RWPE1 (cell line): ENCODE data around the gene FUT6.

Experiments
- CTCF ChIA-PET: fragments of 350-600 bp; sonication (Branson Sonifier 250); formaldehyde crosslinking; extraction: SDS; loops from one replicate; lab custom pipeline; 2021; lab: Yijun Ruan, JAX
- POLR2A ChIA-PET: fragments of 400-600 bp; formaldehyde crosslinking; extraction: SDS; loops from one replicate; lab custom pipeline; 2020; ENCODE audit warnings: antibody characterized with exemption; ENCODE audit not compliant: low non-redundant PET; lab: Yijun Ruan, JAX
- DNase-seq: peaks from one replicate; pipeline ENCODE4 v3.0.0; 2012; ENCODE audit warnings: low spot score
- H3K27ac ChIP-seq: fragments of 450-650 bp; 2 replicates; pipeline ENCODE4 v1.5.1; 2017
- TF ChIP-seq, protein P1 (sequence below): fragments of 450-650 bp; conservative IDR thresholded peaks from 2 replicates; pipeline ENCODE4 v1.5.1; 2017; ENCODE audit warnings: low read depth, mild to moderate bottlenecking

Gene FUT6

DNA sequence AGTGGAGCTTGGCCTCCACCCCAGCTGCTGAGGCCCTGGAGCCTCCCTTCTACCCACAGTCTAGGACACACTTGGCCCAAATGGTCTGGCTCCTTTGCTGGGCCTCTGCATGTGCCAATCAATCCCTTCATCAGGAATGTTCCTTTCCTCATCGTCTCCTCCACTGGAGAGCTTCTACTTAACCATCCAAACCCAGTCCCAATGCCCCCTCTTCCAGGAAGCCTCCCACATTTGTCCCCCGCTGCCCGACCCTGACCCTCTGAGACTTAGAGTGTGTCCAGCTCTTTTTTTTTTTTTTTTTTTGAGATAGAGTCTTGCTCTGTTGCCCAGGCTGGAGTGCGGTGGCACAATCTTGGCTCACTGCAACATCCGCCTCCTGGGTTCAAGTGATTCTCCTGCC lies 51.1 kb downstream of the FUT6 start:
- POLR2A ChIA-PET: interaction anchor here (0.6 to 0.7 kb wide), 2 partner anchors 21 to 51 kb away, joined by 5 to 7 read pairs; no protein-coding TSS in a partner anchor
- peak overlapping the region; percentile 97 for H3K27ac ChIP-seq
- TF ChIP-seq, protein P1, sequence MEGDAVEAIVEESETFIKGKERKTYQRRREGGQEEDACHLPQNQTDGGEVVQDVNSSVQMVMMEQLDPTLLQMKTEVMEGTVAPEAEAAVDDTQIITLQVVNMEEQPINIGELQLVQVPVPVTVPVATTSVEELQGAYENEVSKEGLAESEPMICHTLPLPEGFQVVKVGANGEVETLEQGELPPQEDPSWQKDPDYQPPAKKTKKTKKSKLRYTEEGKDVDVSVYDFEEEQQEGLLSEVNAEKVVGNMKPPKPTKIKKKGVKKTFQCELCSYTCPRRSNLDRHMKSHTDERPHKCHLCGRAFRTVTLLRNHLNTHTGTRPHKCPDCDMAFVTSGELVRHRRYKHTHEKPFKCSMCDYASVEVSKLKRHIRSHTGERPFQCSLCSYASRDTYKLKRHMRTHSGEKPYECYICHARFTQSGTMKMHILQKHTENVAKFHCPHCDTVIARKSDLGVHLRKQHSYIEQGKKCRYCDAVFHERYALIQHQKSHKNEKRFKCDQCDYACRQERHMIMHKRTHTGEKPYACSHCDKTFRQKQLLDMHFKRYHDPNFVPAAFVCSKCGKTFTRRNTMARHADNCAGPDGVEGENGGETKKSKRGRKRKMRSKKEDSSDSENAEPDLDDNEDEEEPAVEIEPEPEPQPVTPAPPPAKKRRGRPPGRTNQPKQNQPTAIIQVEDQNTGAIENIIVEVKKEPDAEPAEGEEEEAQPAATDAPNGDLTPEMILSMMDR: no peak
- no peak for DNase-seq
- CTCF ChIA-PET: no interaction called here

GRCh38 chr19:5787409-5788182 lies 51.9 kb downstream of the FUT6 start:
- POLR2A ChIA-PET: no interaction called here
- TF ChIP-seq, protein P1: no peak

GRCh38 chr19:5786593-5787408 lies 52.7 kb downstream of the FUT6 start:
- no peak for DNase-seq
- TF ChIP-seq, protein P1: no peak
- ChIA-PET CTCF (no interaction called here), POLR2A (no interaction called here)
- H3K27ac ChIP-seq: peak overlapping the region; percentile 2; the same call in 1 of the 2 replicates

More at GRCh38 chr19:5787409-5788182, 51.9 kb downstream of the FUT6 start:
- CTCF ChIA-PET: interaction anchor here (0.6 kb wide), 1 partner anchor 12 kb away, joined by 3 read pairs; no protein-coding TSS in a partner anchor
- no peak for DNase-seq
- peak overlapping the region; percentile 97 for H3K27ac ChIP-seq

DNA sequence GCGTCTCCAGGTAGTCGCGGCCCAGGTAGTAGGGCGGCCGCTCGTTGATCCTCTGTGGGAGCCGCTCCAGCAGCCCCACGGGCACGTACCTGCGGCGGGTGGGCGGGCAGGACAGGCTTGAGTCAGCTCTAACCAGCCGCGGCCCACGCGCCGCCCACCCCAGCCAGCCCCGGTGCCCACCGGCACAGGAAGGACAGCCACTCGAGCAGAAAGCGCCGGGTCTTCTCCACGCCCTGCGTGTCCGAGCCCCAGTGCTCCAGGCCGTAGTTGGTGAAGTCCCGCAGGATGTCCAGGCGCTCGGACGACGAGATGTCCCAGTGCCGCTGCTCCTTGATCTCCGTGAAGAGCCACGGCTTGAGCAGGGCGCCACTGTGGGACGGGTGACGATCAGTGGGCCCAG lies 54.1 kb downstream of the FUT6 start:
- 0 out of 2 replicates have a peak overlapping the region, but pooled peaks have one; percentile 2 for H3K27ac ChIP-seq
- TF ChIP-seq, protein P1: no peak
- DNase-seq: no peak
- CTCF ChIA-PET: interaction anchor here (0.6 kb wide), 1 partner anchor 64 kb away, joined by 4 read pairs; no protein-coding TSS in a partner anchor
- POLR2A ChIA-PET: no interaction called here

DNA sequence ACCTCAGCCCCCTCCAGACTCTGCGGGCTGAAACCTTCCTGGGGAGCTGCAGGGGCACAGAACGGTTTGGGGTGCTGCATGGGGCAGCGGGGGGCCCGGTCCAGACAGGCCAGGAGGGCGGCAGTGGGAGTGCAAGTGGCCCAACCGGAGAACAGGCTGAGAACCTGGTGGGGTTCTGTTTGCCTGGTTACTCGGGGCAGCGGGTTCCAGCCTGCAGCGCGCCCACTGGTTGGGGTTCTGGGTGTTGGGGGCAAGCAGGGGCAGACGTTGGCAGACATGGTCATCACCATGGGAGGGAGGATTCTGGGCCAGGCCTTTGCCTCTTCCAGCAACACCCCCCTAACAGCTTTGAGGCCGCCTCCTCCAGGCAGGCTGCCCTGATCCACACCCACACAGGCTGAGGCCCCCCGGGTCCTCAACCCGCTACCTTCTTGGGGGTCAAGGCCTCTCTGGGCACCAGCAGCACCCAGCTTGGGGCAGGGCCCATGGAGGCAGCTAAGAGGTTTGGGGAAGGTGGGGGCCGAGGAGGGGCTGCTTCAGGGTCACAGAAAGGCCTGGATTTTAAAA lies 54.8 kb downstream of the FUT6 start, which contains the start of gene PRR22:
Gene PRR22 (minus strand): TSS at position 166 of the 567 bp plus-strand sequence. CDS start 86 bp downstream, at position 80.
- CTCF ChIA-PET: interaction anchor here (0.6 kb wide), 1 partner anchor 64 kb away, joined by 4 read pairs; no protein-coding TSS in a partner anchor
- POLR2A ChIA-PET: no interaction called here
- DNase-seq: no peak
- H3K27ac ChIP-seq: no peak within 1 kb of the TSS
- TF ChIP-seq, protein P1: no peak
